ENCODE results near the gene TK1.
"Not testable (repeated sequence)": the region's sequence is repeated elsewhere in the genome, so short reads cannot be mapped to it uniquely, and the experiment has no call there.

TK1 gene

DNA sequence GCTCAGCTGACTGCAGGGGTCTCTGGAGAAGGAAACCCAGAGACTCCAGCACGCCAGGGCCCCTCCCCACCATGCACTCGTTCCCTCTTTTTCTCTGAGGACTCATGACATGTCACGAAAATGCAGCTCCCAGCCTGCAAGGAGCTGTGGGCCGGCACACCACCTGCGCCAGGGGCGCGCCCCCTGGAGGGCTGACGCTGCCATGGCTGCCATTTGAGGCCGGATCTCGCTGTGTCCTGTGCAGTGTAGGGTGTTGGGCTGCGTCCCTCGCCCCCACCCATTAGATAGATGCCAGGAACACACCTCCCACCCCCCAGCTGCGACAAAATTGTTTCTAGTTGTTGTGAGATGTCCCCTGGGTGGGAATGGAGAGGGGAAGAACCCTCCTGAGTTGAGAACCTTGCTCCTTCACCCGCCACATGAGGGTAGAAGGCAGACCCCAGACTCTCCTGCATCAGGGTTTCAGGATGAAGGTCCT lies 10.3 kb downstream of the TK1 start:
- peak; percentile 81 for DNase-seq (ENCODE audit: low spot score)

- DNase-seq (ENCODE audit: low spot score): no peak
Observed at GRCh38 chr17:78175643-78175981, 11.2 kb downstream of the TK1 start.

- no peak for DNase-seq (ENCODE audit: low spot score)
Observed at GRCh38 chr17:78174870-78175642, 11.8 kb downstream of the TK1 start.

DNA sequence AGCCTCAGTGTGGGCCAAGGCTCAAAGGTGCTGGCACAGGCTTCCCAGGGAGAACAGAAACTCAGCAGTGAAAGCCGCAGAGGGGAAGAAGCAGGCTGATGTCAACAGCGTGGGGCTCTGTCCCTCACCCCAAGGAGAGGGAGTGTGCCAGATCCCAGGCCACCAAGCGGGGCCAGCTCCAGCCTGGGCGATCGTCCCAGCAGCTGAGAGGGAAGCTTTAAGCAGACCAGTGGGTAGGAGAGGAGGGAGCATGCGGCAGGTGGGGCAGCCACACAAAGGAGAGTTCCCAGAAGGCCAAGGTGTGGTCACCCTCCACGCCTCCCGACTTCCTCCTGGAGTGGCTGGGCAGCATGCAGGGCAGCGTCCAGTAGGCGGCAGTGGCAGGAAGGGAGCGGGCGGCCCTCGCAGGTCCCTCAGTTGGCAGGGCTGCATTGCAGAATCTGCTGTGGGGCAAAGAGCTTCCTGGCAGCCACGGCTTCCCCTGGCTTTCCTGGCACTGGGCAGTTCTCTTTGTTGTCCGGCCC lies 12.4 kb downstream of the TK1 start:
- no peak for DNase-seq (ENCODE audit: low spot score)

GRCh38 chr17:78173097-78173715 lies 13.6 kb downstream of the TK1 start:
- peak; percentile 42 for DNase-seq (ENCODE audit: low spot score)

DNA sequence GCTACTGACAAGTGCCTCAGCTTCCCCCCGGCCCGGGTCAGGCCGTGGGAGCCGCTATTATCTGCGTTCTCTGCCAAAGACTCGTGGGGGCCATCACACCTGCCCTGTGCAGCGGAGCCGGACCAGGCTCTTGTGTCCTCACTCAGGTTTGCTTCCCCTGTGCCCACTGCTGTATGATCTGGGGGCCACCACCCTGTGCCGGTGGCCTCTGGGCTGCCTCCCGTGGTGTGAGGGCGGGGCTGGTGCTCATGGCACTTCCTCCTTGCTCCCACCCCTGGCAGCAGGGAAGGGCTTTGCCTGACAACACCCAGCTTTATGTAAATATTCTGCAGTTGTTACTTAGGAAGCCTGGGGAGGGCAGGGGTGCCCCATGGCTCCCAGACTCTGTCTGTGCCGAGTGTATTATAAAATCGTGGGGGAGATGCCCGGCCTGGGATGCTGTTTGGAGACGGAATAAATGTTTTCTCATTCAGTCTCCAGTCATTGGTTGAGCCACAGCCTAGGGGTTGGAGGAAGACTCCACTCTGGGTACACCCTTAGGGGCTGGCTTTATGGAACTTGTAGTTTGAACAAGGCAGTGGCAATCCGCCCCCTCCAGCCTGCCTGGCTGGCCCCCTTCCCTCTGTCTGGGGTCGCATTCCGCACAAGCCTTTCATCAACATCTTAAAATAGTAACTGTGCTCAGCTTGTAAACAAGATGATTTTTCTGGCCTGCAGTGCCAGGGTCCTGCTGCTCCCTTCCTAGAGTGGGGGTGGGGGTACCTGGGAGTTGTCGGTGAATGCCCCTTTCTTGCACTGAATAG lies 14.4 kb downstream of the TK1 start:
- DNase-seq (ENCODE audit: low spot score): no peak

DNA sequence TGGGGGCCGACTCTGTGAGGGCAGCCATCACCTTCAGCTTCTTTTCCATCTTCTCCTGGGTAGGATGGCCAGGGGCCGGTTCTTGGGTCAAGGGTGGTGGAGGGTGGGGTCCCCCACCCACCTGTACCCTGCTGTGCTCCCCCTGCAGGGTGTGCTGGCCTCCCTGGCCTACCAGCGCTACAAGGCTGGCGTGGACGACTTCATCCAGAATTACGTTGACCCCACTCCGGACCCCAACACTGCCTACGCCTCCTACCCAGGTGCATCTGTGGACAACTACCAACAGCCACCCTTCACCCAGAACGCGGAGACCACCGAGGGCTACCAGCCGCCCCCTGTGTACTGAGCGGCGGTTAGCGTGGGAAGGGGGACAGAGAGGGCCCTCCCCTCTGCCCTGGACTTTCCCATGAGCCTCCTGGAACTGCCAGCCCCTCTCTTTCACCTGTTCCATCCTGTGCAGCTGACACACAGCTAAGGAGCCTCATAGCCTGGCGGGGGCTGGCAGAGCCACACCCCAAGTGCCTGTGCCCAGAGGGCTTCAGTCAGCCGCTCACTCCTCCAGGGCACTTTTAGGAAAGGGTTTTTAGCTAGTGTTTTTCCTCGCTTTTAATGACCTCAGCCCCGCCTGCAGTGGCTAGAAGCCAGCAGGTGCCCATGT lies 15.1 kb downstream of the TK1 start:
- DNase-seq (ENCODE audit: low spot score): not testable (repeated sequence)

GRCh38 chr17:78170692-78171590 lies 15.9 kb downstream of the TK1 start:
- no peak for DNase-seq (ENCODE audit: low spot score)

DNA sequence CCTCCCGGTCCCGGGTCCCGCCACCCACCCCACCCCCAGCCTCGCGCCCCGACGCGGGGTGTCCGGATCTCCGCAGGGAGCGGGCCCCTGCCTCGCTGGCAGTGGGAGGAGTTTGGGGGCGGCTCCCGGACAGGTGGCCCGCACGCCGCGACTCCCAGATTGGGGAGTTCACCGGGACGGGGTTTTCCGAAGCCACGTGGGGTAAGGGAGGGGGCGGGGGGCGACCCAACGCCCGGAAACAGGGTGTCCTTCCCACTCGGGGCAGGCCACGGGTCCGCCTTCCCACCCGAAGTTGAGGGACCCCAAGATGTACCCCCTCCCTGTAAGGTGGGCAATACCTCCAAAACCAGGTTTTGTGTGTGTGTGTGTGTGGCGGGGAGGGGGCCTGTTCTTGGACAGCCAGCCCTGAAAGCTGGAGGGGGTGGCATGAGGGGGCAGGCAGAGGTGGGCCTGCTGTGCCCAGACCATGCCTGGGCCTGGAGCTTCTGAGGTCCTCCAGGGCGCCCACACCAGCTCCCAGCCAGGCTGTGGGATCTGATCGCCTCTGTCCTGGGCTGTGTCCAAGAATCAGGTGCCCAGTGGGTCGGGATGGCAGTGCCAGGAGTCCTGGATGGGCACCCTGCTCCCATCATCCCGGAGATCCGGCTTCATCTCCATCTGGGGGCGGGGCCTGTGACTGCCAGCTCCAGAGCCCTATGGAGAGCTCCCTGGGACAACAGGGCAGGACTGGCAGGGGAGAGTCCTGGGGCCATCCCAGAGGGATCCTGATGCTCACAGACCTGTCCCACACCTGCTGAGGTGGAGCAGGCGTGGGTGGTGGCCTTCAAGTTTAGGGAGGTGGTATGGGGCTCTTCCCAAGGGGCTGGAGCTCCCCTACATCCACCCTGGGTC lies 17.7 kb downstream of the TK1 start:
- DNase-seq (ENCODE audit: low spot score): peak; percentile 52

- DNase-seq (ENCODE audit: low spot score): peak; percentile 86
Observed at GRCh38 chr17:78168242-78168902, 18.5 kb downstream of the TK1 start, which contains the start of gene SYNGR2. SYNGR2 (plus strand) TSS chr17:78168581; CDS start chr17:78168617, 36 bp downstream.

- no peak for DNase-seq (ENCODE audit: low spot score)
Observed at GRCh38 chr17:78166416-78166815, 20.4 kb downstream of the TK1 start.

DNA sequence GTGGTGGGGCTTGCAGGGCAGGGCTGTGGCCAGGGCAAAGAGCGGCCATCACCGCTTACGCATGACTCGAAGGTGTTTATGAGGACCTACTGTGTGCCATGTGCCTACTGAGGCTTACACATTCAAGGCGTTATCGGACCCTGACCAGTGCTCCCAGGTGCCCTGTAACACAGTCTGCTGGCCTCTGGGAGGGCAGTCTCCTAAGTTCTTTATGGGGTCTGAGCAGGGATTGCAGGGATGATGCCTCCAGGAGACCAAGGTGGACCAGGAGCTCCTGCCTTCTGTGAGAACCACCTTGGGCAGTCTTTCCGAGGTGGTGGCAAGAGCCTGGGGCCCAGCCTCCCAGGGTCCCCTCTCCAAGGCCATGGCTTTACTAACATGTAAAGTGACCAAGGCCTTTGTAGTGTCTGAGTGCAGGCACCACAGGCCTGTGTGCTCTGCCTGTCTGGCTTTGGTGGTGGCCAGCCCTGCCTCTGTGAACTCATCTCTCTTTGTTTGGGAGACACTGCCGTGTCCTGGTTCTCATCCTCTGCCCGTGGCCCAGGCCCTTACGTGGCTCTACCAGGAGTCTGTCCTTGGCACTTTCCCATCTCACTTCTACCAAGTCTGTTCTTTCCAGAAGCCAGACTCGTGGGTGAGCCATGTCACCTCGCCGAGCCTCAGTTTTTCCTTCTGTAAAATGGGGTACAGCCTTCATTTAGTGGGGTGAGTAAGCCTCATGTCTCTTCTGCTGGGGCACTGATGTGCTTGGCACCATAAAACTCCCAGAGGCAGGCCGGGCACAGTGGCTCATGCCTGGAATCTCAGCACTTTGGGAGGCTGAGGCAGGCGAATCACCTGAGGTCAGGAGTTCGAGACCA lies 21.9 kb downstream of the TK1 start:
- DNase-seq (ENCODE audit: low spot score): no peak

- DNase-seq (ENCODE audit: low spot score): no peak
Observed at GRCh38 chr17:78163881-78164747, 22.7 kb downstream of the TK1 start.

- DNase-seq (ENCODE audit: low spot score): no peak
Observed at GRCh38 chr17:78159575-78160158, 27.2 kb downstream of the TK1 start.

- no peak for DNase-seq (ENCODE audit: low spot score)
Observed at GRCh38 chr17:78154903-78155811, 31.7 kb downstream of the TK1 start.

DNA sequence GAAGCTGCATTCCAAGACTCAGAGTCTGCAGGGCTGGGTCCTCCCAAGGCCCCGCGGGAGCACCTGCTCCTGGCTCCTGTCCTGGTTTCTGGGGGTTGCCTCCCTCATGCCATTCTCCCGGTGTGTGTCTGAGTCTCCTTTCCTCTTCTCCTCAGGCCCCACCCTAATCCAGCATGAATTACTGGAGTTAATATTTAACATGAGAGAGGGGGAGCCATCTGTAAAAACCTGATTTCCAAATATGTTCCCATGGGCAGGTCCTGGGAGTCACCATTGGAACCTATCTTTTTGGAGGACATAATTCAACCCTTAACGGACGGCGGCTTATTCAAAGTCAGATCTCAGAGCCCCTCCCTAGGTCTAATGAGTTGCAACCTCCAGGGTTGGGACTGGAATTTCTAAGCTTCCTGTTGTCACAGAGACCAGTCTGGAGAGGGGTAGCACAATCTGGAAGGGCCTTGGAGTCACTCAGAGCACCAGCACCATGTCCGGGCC lies 35.3 kb downstream of the TK1 start:
- no peak for DNase-seq (ENCODE audit: low spot score)
